Fibroblast of lung (primary cell): Measurements from ENCODE around the gene NDUFAF5. TPM values are rescaled to one million over a fixed set of nuclear protein-coding genes. Genes with fewer than 3 reads are reported as not detected.

Experiments
- DNase-seq, 2 donors: peaks; one replicate each; pipeline versions ENCODE4 v3.0.0 to v3.0.0-alpha.2; 2010; ENCODE audit warnings: low read depth in 2 of 2
- H2AFZ ChIP-seq: 2 replicates; pipeline ENCODE4 v1.5.1; 2012; ENCODE audit warnings: low read length, control low read depth, inconsistent platforms
- H3K27ac ChIP-seq: 2 replicates; pipeline ENCODE4 v1.5.1; 2011; ENCODE audit warnings: low read length, control low read depth; ENCODE audit not compliant: insufficient read depth
- H3K27me3 ChIP-seq: 2 replicates; pipeline ENCODE4 v1.5.1; 2011; ENCODE audit warnings: mild to moderate bottlenecking, low read length; ENCODE audit not compliant: control insufficient read depth, insufficient read depth
- H3K36me3 ChIP-seq: 2 replicates; pipeline ENCODE4 v1.5.1; 2011; ENCODE audit warnings: low read length; ENCODE audit not compliant: control insufficient read depth, insufficient read depth
- H3K4me1 ChIP-seq: 2 replicates; pipeline ENCODE4 v1.5.1; 2011; ENCODE audit warnings: low read length; ENCODE audit not compliant: control insufficient read depth, insufficient read depth; ENCODE audit errors: extremely low read depth
- H3K4me2 ChIP-seq: 2 replicates; pipeline ENCODE4 v1.5.1; 2011; ENCODE audit warnings: low read length, control low read depth; ENCODE audit not compliant: insufficient read depth; ENCODE audit errors: extremely low read depth
- H3K4me3 ChIP-seq, 4 experiments: fragments of 200-600 bp in 1 of 4; sonication (generic) in 1 of 4; replicated peaks in 1 of 4; 2 replicates each; pipeline ENCODE4 v1.5.1; 2011 to 2016; ENCODE audit warnings: low read length in 4 of 4, low read depth in 3 of 4, mild to moderate bottlenecking in 3 of 4, control low read depth in 2 of 4, inconsistent platforms in 1 of 4, mixed read lengths in 1 of 4; ENCODE audit not compliant: insufficient read depth in 1 of 4; ENCODE audit errors: control extremely low read depth in 1 of 4
- H3K79me2 ChIP-seq: 2 replicates; pipeline ENCODE4 v1.5.1; 2012; ENCODE audit warnings: mild to moderate bottlenecking, low read length, inconsistent platforms; ENCODE audit not compliant: control insufficient read depth, insufficient read depth
- H3K9ac ChIP-seq: 2 replicates; pipeline ENCODE4 v1.5.1; 2011; ENCODE audit warnings: mild to moderate bottlenecking, low read length, control low read depth; ENCODE audit not compliant: insufficient read depth
- H3K9me3 ChIP-seq: 2 replicates; pipeline ENCODE4 v1.5.1; 2012; ENCODE audit warnings: low read depth, low read length; ENCODE audit not compliant: control insufficient read depth, insufficient read depth
- H4K20me1 ChIP-seq: 2 replicates; pipeline ENCODE4 v1.5.1; 2011; ENCODE audit warnings: low read length; ENCODE audit not compliant: control insufficient read depth, insufficient read depth; ENCODE audit errors: extremely low read depth
- EZH2 ChIP-seq: IDR thresholded peaks from 2 replicates; pipeline ENCODE4 v1.5.1; 2012; ENCODE audit warnings: low read length, control low read depth, mild to moderate bottlenecking; ENCODE audit errors: missing control alignments
- polyA plus RNA-seq, 2 donors: library from polyadenylated mRNA; depleted of rRNA in 1 of 2; stranded (reverse) in 1 of 2; unstranded in 1 of 2; fragments of >200 nt; gene quantifications; 2 replicates each; pipeline ENCODE4 v1.2.1, GENCODE V29; 2011 to 2012; ENCODE audit warnings: missing spikeins in 1 of 2
- total RNA-seq: library from RNA; depleted of rRNA; stranded (reverse); fragments of >200 nt; gene quantifications from 2 replicates; pipeline ENCODE4 v1.2.1, GENCODE V29; 2014
- TF ChIP-seq, protein P1 (sequence below), 2 donors: IDR thresholded peaks in 1 of 2; conservative IDR thresholded peaks in 1 of 2; 1 replicate in 1 of 2; 2 replicates in 1 of 2; pipeline ENCODE4 v1.5.1; 2011 to 2012; ENCODE audit warnings: low read length in 2 of 2, control low read depth in 1 of 2, inconsistent platforms in 1 of 2, low read depth in 1 of 2, mild to moderate bottlenecking in 1 of 2

NDUFAF5 gene
- total and polyA plus RNA-seq, 2 donors (not counting 1 experiment from before 2014, with no cell fraction given): 12.7 to 17.3 TPM

GRCh38 chr20:13739731-13740649 is 44.8 kb upstream of the NDUFAF5 start:
- Histone ChIP-seq H3K9ac (no peak overlapping the region), H3K4me1 (no peaks in the 10 kb centered on the region), H3K27me3 (no peaks in the 10 kb centered on the region), H3K9me3 (no peaks in the 10 kb centered on the region), H3K79me2 (no peaks in the 10 kb centered on the region), H3K4me2 (no peak overlapping the region), H3K4me3 (no peak overlapping the region), H4K20me1 (no peaks in the 10 kb centered on the region), H2AFZ (no peak overlapping the region), H3K27ac (no peak overlapping the region), H3K36me3 (no peaks in the 10 kb centered on the region)
- TF ChIP-seq EZH2: no peak
- TF ChIP-seq, protein P1, sequence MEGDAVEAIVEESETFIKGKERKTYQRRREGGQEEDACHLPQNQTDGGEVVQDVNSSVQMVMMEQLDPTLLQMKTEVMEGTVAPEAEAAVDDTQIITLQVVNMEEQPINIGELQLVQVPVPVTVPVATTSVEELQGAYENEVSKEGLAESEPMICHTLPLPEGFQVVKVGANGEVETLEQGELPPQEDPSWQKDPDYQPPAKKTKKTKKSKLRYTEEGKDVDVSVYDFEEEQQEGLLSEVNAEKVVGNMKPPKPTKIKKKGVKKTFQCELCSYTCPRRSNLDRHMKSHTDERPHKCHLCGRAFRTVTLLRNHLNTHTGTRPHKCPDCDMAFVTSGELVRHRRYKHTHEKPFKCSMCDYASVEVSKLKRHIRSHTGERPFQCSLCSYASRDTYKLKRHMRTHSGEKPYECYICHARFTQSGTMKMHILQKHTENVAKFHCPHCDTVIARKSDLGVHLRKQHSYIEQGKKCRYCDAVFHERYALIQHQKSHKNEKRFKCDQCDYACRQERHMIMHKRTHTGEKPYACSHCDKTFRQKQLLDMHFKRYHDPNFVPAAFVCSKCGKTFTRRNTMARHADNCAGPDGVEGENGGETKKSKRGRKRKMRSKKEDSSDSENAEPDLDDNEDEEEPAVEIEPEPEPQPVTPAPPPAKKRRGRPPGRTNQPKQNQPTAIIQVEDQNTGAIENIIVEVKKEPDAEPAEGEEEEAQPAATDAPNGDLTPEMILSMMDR (conservative IDR thresholded peaks at IDR 0.05 in 1 of 2, IDR thresholded peaks at IDR 0.05 in 1 of 2; ENCODE audit: low read depth in 1 of 2, low read length in 2 of 2): no peak
- DNase-seq: no peak

DNA sequence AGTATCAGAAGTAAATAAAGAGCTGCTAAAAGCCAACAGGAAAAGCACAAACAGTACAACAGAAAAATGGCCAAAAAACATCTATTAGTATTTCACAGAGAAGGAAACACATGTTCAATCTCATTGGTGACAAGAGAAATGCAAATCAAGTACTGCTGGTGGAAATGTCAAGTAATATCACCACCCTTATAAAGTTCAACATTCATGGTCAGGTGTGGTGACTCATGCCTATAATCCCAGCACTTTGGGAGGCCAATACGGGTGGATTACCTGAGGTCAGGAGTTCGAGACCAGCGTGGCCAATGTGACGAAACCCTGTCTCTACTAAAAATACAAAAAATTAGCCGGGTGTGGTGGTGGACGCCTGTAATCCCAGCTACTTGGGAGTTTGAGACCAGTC is 42.9 kb upstream of the NDUFAF5 start:
- TF ChIP-seq, protein P1 (conservative IDR thresholded peaks at IDR 0.05 in 1 of 2, IDR thresholded peaks at IDR 0.05 in 1 of 2; ENCODE audit: low read depth in 1 of 2, low read length in 2 of 2): no peak
- TF ChIP-seq EZH2: no peak
- no peak overlapping the region for H2AFZ ChIP-seq
- H3K4me1 ChIP-seq: no peaks in the 10 kb centered on the region
- H3K9ac ChIP-seq: no peak overlapping the region
- DNase-seq: no peak
- no peaks in the 10 kb centered on the region for H4K20me1 ChIP-seq
- H3K36me3 ChIP-seq: no peaks in the 10 kb centered on the region
- no peak overlapping the region for H3K4me2 ChIP-seq
- H3K27me3 ChIP-seq: no peaks in the 10 kb centered on the region
- no peak overlapping the region for H3K27ac ChIP-seq
- no peaks in the 10 kb centered on the region for H3K9me3 ChIP-seq
- H3K4me3 ChIP-seq: no peak overlapping the region
- H3K79me2 ChIP-seq: no peaks in the 10 kb centered on the region

DNA sequence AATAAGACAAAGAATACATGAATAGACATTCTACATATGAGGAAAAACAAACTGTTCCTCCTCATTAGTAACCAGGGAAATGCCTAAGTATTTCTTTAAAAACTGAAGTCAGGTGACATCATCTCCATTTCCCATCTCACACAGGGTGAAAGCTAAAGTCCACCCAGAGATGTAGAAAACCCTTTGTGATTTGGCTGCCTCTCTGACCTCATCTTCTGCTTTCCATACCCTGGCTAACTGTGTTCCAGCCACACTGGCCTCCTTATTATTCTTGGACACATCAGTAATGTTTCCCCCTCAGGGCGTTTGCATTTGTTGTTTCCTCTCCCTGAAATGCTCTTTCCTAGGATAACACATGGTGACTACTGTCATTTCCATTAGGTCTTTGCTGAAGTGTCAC is 40.5 kb upstream of the NDUFAF5 start:
- Histone ChIP-seq H3K4me3 (no peak overlapping the region), H4K20me1 (no peaks in the 10 kb centered on the region), H3K79me2 (no peaks in the 10 kb centered on the region), H3K9me3 (no peaks in the 10 kb centered on the region), H2AFZ (no peak overlapping the region), H3K27ac (no peak overlapping the region), H3K27me3 (no peaks in the 10 kb centered on the region), H3K9ac (no peak overlapping the region), H3K36me3 (no peaks in the 10 kb centered on the region), H3K4me1 (no peaks in the 10 kb centered on the region), H3K4me2 (no peak overlapping the region)
- no peak for TF ChIP-seq EZH2
- no peak for DNase-seq
